Measurements from ENCODE around the gene IVNS1ABP. TPM values are rescaled to one million over a fixed set of nuclear protein-coding genes. Genes with fewer than 3 reads are reported as not detected.

The IVNS1ABP gene
- total and polyA plus RNA-seq, 2 of the 13 experiments (the other 11 are each of a cell fraction or from before 2014, with no cell fraction given), result 49.1 to 51.7 TPM

- CTCF ChIA-PET (ENCODE audit: low intra/inter-chr PET ratio, low total read pairs), result no interaction called here
- TF ChIP-seq ZNF7 (CRISPR knock-in tag; IDR thresholded peaks at IDR 0.05) (no peak), ZNF614 (CRISPR knock-in tag; IDR thresholded peaks at IDR 0.05; ENCODE audit: borderline replicate concordance) (no peak), ZSCAN21 (CRISPR knock-in tag; IDR thresholded peaks at IDR 0.05; ENCODE audit: borderline replicate concordance) (no peak), SNAI1 (CRISPR knock-in tag; IDR thresholded peaks at IDR 0.05; ENCODE audit: borderline replicate concordance) (no peak), ZBTB46 (CRISPR knock-in tag; IDR thresholded peaks at IDR 0.05; ENCODE audit: borderline replicate concordance) (no peak), ZNF407 (CRISPR knock-in tag; IDR thresholded peaks at IDR 0.05; ENCODE audit: not compliant biosample characterization) (no peak), TBX3 (IDR thresholded peaks at IDR 0.05; ENCODE audit: borderline replicate concordance) (no peak), TSC22D2 (CRISPR knock-in tag; IDR thresholded peaks at IDR 0.05; ENCODE audit: borderline replicate concordance) (no peak), IRF2 (CRISPR knock-in tag; IDR thresholded peaks at IDR 0.05) (no peak), HNF1A (IDR thresholded peaks at IDR 0.05; ENCODE audit: low read depth) (no peak), HNF1A (CRISPR knock-in tag; IDR thresholded peaks at IDR 0.05; ENCODE audit: borderline replicate concordance) (no peak)
These were observed 41.9 kb upstream of the IVNS1ABP start for GRCh38 chr1:185358957-185359356.

More at GRCh38 chr1:185358957-185359356, 41.9 kb upstream of the IVNS1ABP start:
- ATAC-seq (no peak; the same call in 2 of the 3 replicates), DNase-seq (ENCODE audit: low spot score) (no peak), FAIRE-seq (no peak)
- Histone ChIP-seq H4K20me1 (ENCODE audit: insufficient read depth, low read length) (no peaks in the 10 kb centered on the region), H3K36me3 (replicated peaks in 1 of 2; ENCODE audit: control insufficient read depth in 1 of 2, insufficient read depth in 2 of 2, low read length in 2 of 2) (no peaks in the 10 kb centered on the region), H3K27me3 (ENCODE audit: control insufficient read depth in 1 of 2, insufficient read depth in 2 of 2, low read length in 2 of 2) (no peaks in the 10 kb centered on the region), H3K4me3 (replicated peaks in 1 of 3; ENCODE audit: insufficient read depth in 1 of 3, low read depth in 2 of 3, low read length in 3 of 3) (no peak overlapping the region), H2AFZ (ENCODE audit: low read length) (no peak overlapping the region), H3K9ac (ENCODE audit: insufficient read depth, low read depth, low read length) (no peak overlapping the region), H3K79me2 (ENCODE audit: insufficient read depth, low read length) (no peaks in the 10 kb centered on the region), H3K4me2 (ENCODE audit: low read depth, low read length) (no peak overlapping the region), H3K27ac (ENCODE audit: extremely low read length, insufficient read depth, low read length) (no peak overlapping the region), H3K9me3 (ENCODE audit: low read length) (peaks cover 6% of the 10 kb centered on the region; the same call in 1 of the 2 replicates), H3K4me1 (ENCODE audit: insufficient read depth, low read length) (peaks cover 10% of the 10 kb centered on the region)
- no TSS peak for BruUV-seq (replicated peaks)
- in situ Hi-C loops (cut with HindIII; ENCODE audit: extremely low pct_ligation_motif_present, low pct_unique_long_range_greater_than_20kb), result no loop called here
- intact Hi-C loops (cut with micrococcal nuclease; ENCODE audit: unreplicated experiment), result no loop called here
- 46% methylated on average over 3 of the region's 3 CpGs for WGBS (ENCODE audit: low lambda C conversion rate)
- POLR2A ChIA-PET, result no interaction called here

Data from HepG2 (cell line).